ENCODE results near the gene COL10A1.

Gene COL10A1

DNA sequence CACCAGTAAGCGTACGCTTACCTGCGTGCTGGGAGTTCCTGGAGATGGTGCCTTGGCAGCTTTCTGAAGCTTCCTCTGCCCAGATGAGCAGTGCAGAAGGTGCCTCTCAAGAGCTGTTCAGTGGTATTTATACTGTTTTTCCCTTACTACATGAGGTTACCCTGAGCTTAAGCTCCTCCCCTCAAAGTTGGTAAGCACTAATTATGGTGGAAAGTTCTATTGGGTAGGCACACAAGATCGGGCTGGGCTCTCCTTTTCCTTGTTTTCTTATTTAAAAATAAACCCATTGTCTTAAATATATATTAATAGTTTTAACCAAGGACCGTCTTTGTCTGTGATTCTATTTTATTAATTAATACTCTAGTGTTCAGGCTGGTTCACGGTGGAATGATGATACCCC is at the start of gene COL10A1:
COL10A1 (minus strand) TSS at position 101 of the 400 bp plus-strand sequence. CDS start 640 bp downstream, outside the sequence.
- TF ChIP-seq, protein P1, sequence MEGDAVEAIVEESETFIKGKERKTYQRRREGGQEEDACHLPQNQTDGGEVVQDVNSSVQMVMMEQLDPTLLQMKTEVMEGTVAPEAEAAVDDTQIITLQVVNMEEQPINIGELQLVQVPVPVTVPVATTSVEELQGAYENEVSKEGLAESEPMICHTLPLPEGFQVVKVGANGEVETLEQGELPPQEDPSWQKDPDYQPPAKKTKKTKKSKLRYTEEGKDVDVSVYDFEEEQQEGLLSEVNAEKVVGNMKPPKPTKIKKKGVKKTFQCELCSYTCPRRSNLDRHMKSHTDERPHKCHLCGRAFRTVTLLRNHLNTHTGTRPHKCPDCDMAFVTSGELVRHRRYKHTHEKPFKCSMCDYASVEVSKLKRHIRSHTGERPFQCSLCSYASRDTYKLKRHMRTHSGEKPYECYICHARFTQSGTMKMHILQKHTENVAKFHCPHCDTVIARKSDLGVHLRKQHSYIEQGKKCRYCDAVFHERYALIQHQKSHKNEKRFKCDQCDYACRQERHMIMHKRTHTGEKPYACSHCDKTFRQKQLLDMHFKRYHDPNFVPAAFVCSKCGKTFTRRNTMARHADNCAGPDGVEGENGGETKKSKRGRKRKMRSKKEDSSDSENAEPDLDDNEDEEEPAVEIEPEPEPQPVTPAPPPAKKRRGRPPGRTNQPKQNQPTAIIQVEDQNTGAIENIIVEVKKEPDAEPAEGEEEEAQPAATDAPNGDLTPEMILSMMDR (IDR thresholded peaks at IDR 0.05), result no peak

GRCh38 chr6:116175344-116175743 is 49.4 kb upstream of the COL10A1 start:
- TF ChIP-seq, protein P1 (IDR thresholded peaks at IDR 0.05), result no peak

DNA sequence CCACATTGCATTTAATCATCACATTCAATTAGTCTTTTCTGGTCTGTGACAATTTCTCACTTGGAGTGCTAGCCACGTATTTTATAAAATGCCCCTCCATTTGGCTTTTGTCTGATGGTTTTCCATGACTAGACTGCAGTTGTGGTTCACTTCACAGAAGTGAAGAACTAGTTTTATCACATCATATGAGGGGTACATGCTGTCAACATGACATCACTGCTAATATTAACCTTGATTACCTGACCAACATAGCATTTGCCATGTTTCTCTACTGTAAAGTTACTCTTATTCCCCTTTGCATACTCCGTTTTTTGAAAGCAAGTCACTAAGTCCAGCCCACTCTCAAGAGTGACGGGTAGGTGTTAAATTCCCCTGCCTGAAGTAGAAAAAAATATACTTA is 48.0 kb upstream of the COL10A1 start:
- TF ChIP-seq, protein P1 (IDR thresholded peaks at IDR 0.05), result no peak

DNA sequence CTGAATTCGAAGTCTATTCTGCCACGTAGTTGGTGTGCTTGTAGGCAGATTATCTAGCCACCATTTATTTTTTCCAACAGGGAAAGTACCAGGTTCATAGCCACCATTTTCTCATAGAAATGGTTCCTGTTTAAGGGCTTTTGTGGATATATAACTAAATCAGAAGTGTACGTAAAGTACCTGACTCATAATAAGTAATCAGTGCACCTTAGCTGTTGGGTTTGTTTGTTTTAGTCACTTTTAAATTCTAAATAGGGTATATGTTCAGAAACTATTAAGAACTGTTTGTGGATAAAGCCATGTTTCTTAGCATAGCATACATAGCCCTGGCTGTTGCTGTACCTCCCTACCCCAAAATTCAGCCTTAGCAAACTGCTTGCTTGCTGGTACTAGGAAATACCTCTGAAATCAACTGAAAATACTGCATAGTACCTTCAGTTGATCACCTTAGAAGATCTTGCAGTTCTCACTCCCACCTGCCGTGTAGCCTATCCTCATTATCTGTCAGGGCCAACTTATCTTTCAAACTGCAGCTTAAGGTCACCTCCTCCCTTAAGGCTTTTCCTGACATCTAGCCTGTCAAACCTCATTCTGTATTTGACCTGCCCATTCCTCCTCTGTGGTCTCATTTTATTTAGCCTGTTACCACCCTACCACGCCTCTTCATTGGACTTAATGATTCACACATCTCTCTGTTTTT is 44.6 kb upstream of the COL10A1 start:
- TF ChIP-seq, protein P1 (IDR thresholded peaks at IDR 0.05), result no peak

DNA sequence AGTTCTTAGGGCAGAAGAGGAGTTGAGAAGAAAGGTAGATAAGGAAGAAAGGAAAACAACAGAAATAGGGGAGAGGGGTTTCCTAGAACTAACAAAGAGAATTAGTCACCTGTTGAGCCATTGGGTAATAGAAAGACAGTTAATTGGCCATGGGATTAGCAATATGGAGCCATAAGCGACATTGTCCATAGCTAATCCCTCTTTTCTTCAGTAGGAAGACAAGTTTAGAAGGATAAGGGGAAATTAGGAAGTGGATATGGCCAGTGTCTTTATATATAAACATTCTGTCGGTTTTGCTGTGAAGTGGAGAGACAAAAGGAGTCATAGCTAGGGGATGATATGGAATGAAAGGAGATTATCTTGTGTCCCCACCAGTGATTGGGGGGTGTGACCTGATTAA is 43.9 kb upstream of the COL10A1 start:
- TF ChIP-seq, protein P1 (IDR thresholded peaks at IDR 0.05), result no peak

- TF ChIP-seq, protein P1 (IDR thresholded peaks at IDR 0.05), result no peak
Measured at GRCh38 chr6:116168148-116168547, 42.2 kb upstream of the COL10A1 start.

DNA sequence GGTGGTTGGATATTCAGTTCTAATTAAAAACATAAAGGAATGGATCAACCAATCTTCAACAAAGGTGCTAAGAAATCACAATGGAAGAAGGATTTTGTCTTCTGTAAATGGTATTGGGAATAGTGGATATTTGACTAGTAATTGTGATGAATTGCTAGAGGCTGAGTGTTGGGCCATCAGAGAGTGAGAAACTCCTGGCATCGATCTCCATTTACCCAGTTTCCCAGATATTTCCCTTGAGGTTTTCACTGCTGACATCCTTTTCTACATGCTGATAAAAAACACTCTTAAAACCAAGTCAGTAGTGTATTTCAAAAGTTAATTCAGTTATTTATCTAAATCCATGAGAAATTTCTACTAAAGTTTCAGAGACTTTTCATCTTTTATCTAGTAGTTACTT is 40.4 kb upstream of the COL10A1 start:
- TF ChIP-seq, protein P1 (IDR thresholded peaks at IDR 0.05), result no peak

DNA sequence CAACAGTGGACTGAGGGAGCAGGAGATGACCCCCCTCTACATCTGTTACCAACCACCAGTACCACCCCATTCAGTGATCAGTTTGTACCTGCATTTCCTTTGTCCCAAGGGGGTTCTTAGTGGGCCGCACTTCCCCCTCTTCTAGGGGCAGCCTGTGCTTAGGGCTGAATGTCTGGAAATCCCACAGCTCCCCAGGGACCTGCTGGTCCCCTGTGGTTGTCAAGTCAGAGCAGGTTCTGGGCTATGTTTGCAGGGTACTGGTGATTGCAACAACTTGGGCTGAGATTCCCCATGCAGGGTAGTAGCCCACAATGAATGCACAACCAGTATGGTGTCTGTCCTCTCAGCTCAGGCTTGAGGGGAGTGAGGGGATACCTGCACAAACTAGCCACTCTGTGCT is 39.7 kb upstream of the COL10A1 start:
- TF ChIP-seq, protein P1 (IDR thresholded peaks at IDR 0.05), result no peak
